Left renal cortex interstitium (tissue), 4 donors: Measurements from ENCODE around the gene ZNF407. TPM values are rescaled to one million over a fixed set of nuclear protein-coding genes. Genes with fewer than 3 reads are reported as not detected.

Experiments
- DNase-seq, 4 donors: peaks; one replicate each; pipeline ENCODE4 v3.0.0-alpha.2; 2013; ENCODE audit warnings: low read depth in 4 of 4, low spot score in 2 of 4, missing footprints in 1 of 4
- polyA plus RNA-seq, 4 donors: library from polyadenylated mRNA; unstranded; fragments of 120-200 nt; gene quantifications; one replicate each; pipeline ENCODE4 v1.2.1, GENCODE V29; 2013; ENCODE audit not compliant: insufficient read length in 4 of 4

Gene ZNF407
- polyA plus RNA-seq, 4 donors, result 9.8 to 10.1 (median 10.1) TPM

DNA sequence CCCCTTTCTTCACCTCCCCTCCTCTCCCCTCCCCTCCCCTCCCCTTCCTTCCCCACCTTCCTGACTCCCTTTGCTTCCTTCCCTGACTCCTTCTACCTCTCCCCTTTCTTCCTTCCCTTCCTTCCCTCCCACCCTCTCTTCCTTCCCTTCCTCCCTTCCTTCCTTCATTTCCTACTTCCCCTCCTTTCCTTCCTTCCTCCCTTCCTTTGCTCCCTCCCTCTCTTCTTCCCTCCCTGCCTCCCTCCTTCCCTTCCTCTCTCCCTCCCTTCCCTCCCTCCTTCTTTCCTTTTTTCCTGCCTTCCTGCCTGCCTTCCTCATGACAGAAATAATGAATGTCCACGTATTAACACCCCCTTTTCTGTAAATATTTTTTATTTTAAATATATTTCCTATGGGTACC is 260.2 kb downstream of the ZNF407 start:
- DNase-seq, result no peak

DNA sequence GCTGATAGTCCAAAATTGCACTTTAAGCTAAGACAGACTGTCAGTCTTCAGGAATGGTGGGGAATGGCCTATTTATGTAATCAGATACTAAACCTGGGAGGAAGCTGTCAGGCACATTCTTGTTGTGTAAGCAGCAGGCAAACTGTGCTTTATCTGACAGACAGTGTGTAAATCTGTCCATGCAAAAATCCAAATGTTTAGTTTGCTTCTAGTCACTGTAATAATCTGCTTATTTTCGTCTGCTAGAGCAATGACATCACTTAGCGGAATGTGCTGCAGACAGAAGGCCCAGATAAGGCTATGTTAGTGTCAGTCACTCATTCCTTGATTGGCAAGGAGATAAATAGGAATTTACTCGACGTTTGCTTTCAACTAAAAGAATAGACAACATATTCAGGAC is 263.5 kb downstream of the ZNF407 start:
- no peak for DNase-seq

DNA sequence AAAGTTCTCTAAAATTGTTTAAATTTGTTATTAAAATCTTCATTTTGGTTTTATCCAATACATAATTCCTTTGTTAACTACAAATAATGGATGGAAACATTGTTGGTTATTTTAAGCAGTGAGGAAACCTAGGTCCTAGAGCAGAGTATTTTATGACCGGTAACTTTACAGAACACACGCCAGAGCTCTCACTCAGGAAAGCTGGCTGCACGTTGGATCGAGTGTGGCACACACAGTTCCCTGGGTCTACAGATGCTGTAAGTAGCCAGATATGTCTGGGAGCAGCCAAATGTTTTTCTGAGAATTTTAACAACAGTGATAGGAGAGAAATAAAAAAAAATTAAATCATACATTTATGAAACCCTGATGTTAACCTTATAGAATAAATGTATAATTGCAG is 264.4 kb downstream of the ZNF407 start:
- no peak for DNase-seq

DNA sequence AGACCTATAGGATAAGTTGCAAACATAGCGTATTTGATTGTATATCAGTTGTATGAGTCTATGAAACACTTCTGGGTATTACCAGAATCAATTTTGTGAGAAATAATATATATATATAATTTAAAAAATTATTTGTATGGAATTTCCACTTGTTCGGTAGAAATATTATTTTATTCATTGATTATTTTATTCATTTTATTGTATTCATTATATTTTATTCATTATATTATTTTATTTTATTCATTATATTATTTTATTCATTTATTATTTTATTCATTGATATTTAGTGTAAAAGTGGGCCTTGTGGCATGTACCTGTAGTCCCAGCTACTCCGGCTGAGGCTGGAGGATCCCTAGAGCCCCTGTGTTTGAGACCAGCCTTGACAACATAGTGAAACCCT is 268.9 kb downstream of the ZNF407 start:
- DNase-seq, result no peak

DNA sequence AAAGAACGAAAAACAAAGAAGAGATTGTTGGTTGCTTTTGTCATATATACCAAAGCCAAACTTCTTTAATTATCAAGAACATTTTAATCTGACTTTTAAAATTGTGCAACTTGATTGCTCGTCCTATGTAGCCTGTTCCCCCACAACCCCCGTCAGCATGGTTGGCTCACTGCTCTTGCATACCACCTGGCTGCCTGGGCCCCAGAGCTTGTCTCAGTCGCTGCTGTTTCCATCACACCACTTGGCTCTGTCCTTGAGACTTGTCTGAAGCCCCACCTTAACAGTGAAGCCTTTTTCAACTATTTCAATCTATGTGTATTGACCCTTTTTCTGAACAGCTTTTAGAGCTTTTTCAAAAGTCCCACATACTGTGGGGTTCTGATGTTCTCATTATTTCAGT is 270.8 kb downstream of the ZNF407 start:
- no peak for DNase-seq

DNA sequence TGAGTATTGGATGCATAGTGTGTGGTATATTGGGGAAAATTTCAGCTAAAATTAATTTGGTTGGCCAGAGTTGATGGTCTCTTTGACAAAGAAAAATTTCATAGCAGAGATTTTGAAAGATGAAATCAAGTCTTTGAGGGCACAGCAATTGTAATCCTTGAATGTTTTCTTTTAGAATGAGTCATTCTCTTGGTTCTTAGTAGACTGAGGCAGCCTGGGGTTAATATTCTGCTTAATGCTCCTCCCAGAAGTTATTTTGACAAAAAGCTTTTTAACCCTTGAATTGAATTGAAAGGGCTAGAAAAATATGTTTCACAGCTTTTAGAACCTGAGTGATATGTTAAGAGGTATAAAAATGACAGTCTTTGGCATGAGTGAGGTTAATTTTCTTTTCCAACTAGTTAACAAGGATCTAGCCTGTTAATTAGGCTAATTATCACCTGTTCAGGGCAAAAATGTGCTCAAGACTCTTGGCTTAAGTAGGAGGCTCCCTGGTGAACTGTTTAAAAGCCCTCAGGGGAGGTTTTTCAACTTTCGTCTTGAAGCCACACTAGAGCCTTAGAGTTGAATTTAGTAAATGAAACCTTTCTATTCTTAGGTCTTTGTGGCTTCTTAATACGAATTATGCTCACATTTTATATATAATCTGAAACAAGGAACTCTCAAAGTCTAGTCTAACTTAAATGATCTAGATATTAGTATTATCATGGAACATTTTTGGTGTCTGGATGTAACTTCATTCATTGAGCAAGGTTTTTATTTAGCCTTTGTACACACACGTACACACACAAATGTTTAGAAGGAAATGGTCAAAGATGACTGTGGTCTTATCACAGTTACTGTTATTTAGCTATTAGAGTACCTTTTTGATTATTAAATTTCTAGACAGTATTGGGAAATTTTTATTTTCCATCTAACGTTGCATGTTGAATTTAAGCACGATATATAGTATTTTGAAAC is 272.5 kb downstream of the ZNF407 start:
- DNase-seq, result no peak

DNA sequence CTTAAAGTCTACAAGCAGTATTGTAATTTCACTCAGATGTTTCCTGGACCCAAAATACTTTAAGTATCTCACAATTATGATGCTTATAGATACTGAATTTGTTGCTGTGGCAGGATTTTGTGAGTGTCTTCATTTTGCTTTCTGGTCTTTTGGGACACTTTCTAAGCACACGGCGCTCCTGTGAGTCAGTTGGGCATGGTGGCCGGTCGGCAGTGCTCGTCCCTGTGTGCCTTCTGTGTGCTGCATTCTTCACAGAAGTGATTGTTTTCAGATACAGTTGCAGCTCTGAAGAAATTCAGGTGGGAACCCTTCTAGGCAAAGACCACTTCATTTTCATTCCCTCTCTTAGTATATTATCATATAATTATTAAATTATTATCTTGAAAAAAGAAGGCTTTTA is 273.3 kb downstream of the ZNF407 start:
- DNase-seq, result no peak

DNA sequence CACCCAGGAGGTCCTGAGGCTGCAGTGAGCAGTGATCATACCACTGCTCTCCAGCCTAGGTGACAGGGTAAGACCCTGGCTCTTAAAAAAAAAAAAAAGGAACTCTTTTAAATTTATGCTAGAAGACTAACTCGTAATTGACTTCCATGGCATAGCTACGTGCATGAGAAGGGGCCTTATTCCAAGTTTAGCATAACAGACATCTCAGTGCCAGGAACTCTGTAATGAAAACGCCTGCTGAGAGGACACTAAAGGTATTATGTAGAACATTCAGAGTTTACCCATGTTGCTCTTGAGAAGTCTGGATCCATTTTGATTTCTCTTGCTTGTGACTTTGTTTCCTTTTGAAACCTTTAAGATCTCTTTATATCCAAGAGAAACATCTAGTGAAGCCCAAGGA is 276.0 kb downstream of the ZNF407 start:
- DNase-seq, result no peak

DNA sequence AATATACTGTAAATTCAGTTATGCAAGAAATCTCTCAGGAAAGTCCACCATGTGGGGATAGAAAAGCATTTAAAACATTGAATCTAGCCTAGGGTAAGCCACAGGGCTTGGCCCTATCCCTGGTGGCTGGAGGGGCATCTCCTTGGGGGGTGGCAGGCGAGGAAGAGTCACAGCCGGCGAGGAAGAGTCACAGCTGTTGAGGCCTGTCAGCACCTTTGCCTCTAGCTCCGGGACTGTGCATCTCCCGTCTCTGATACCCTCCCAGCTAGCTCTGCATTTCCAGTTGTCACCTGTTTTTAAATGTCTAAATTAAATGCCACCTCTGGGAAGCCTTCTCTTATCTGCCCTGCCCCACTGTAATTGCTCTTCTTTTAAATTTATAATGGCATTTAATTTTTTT is 276.7 kb downstream of the ZNF407 start:
- DNase-seq, result no peak

DNA sequence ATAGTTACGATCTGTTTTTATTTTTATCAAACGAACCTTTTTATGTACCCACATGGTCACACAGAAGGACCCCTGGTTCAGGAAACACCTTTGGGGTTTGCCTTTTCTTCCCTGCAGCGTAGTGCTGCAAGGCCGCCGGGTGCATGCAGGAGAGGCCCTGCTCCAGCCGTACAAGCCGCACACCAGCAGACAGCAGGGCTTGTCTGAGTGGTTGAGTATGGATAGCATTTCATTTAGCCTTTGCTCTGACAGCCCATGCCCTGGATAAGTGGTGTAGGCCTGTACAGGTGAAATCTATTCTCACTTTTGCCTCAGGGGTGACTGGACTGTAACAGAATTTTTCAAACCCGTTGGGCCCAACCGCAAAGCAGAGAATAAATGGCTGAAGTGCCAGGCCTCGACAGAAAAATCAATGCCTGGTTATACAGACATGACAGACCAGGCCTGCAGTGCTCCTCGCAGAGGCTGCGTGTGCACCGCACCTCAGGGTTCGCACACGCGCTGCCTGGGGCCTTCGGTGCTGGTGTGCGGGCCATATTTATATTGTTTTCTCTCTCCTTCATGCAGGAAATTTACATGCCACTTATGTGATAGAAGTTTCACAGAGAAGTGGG is 279.1 kb downstream of the ZNF407 start:
- DNase-seq, result no peak

DNA sequence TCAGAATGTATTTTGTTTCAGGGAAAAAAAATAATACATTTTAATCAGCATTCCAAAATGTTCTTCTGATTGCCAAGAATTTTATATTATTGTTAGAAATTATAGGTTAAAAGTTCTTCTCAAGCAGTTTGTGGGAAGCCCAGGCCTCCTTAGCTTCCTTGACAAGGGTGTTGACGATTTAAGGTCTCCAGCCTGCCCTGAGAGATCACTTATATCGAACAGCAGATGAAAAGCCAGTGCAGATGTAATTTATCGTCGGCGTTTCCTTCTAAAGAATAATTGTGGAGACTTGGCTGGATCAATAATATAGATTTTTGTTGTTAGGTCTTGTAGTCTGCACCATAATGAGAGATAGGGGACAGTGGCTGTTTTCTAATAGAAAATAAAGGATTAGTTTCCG is 280.6 kb downstream of the ZNF407 start:
- no peak for DNase-seq

DNA sequence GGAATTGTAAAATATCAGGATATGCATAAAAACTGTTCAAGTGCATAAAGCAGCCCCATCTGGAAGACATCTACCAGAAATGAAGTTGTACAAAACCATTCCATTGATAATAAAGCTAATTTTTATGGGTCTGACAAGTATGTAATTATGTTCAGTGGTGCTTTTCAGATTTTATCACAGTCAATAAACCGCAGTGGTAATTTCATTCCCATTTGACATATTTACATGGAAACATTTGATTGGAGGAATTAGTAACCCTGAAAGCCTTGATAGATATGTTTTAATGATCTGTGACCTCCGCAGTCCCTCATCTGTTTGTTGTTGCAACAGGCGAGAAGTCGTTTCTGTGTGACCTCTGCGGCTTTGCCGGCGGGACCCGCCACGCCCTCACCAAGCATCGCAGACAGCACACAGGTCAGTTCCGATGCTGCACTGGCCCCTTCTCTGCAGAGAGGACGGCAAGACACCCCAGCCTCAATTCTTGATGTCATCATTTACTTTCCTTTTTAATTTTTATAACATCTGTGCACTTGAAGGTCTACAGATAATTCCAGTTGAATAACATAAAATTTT is 283.1 kb downstream of the ZNF407 start:
- no peak for DNase-seq

DNA sequence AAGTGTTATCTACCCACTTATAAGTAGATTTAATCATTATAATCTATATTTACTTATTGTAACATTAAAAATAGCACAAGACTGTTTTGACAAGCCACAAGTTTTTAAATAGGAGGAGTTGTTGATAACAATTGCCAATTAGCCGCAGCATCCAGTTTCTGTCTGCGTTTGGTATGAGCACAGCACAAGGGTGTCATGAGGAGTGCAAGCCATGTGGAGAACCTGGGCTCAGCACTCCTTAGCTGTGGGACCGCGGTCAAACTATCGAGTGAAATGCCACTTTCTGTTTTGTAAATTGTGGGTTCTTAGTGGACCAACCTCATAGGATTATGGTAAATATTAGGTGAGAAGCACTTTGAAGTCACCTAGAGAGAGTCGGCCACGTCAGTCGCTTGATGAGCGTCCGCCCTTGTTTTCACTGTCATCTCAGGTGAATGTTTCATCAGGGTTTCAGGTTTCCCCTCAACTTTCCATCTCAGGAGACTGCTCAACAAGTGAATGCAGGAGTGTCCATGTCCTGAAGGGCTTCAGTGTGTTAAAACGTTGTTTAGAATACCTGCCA is 294.5 kb downstream of the ZNF407 start:
- DNase-seq, result no peak

DNA sequence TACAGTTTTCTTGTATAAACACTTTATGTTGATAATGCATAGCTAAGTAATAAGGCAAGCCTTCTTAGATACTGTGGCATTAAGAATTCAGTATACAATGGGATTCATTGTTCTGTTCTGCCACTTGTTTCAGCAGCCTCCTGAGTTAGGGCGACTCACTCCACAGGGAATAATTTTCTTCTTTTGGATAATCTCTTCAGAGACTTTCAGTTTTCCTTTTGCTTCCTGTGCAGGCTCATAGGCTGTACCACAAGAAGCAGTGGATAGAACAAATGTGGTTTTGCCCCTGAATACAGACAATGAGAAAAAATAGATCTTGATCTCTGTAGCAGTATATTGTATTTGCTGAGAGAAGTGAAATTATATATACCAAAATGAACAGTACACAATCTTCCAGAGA is 298.0 kb downstream of the ZNF407 start:
- DNase-seq, result no peak

DNA sequence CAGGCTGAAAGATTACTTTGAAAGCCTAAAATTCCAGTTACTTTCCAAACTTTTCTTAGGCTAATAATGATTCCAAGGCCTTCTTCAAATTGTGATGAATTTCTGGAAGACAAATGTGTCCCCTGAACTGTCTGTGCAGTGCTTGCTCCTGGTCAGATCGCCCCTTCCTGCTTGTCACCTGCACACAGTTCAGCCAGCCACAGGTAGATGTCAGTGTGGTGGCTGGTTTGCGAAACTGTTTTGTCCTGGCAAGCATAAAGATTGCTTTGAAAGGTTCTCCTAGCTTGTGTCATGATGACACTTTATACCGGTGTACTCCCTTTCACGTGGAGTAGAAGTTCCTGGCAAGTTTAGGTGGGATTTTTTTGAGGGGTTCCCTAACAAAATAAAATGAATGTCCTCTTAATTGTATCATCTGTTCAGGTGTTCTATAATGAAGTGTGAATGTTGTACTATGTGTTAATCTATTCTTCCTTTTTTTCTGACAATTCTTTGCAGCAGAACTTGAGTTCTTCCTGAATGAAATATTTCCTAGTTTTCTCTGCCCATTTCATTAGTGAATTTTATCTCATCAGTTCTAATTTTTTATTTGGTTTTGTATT is 298.8 kb downstream of the ZNF407 start:
- DNase-seq, result peak in 1 of 4 donors; percentile 28

DNA sequence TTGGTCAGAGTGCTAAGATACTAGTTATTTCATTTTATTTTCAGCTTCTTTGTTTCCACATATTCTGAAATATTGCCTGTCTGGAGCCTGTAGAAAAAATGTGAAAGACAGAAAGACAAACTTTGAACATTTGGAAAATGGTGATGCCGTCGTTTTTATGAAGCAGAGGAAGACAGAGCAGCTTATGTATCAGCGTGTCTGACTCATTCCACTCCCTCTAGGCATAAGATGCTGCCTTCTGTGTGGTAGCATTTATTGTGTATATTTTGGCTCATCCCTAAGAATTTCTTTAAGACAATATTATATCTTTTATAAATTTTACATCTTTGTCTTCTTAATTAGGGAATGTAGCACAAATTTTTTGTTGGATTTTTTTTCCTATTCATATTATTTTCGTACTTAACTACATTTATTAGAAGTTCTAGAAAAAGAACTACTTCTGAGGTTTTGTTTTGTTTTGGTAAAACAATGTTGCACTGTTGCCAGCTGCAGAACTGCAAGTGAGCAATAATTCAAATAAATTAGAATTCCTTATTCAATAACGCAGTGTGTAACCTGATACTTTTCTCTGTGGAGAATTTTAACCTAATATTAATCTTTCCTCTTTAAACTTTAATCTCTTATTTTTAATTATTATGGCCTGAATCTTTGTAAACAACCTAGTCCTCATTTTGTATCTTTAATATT is 300.4 kb downstream of the ZNF407 start:
- DNase-seq, result no peak

DNA sequence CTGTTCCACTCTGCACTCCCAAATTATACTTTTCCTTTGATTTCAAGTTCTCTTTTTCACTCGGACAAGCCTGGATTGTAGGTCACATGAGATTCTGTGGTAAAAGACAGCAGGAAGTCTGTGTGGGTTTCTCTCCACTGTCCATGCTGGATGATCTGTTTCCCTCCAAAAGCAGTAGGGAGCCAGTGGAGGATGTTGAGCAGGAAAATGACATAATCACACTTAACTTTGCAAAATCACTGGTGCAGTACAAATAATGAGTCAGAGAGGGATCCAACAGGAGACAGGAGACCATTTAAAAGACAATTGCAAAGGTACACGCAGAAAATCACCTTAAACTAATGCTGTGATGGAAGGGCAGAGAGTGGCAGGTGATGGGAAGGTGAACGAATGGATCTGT is 301.3 kb downstream of the ZNF407 start:
- no peak for DNase-seq

DNA sequence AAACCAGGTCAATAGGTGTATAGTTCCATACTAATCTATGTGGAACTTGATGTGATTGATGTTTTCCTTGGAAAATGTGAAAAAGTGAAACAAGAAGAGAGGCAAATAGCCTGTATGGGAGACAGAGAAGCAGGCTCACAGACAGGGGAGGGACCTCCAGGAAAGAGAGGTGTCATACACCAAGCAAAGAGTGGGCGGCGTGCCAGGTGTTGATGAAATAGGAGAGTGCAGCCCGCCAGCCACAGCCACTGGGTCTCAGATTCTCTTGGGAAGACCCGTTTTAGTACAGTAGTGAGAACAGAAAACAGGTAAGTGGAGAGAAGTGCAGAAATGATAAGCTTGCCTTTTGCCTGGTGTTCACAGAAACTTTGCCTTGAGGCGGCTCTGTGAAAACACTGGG is 301.9 kb downstream of the ZNF407 start:
- no peak for DNase-seq

DNA sequence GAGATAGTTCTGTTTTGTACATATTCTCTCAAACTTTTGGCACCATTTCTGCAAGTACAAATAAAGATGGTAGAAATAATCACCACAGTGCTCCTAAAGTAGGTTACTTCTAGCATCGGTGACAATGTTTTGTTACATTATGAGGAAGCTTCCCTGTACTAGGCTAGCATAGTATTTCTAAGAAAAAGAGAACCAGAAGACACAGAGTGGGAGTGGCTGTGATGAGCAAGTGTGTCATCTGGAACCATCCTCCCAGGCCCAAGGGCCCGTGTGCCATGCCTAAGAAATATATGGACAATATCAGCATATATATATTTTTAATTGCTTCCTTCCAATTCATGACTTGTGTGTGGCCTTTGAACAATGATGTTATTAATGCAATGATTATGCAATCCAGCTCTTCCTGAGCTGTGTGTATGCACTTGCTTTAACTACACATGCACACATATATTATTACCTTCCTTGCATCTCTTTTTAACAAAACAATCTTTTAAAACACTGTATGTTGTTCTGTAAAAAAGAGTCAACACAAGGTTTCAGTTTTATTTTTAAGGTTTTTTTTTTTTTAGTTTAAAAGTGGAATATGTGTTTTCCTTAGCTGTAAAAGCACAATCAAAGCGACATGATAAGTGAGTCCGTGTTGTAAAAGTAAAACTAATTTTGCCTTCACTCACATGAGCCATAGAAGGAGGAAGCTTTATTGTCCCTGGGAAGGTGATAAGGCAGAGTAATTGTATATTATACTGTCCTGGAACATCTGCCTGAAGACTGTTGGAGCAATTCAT is 303.9 kb downstream of the ZNF407 start:
- DNase-seq, result no peak

DNA sequence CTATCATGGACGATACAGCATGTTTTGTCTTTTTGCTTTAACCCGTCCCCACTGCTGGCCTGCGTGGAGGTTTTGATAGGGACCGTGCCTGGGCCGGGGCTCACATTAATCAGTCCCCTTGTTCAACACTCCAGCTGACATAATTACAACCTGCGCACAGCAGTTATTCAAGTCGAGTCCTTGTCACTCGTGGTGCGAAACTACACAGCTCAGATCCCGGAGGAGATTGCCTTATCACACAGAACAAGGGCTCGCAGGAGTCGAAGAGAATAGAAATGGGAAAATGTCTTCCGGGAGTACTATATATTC is 304.4 kb downstream of the ZNF407 start:
- no peak for DNase-seq
